Hepatocyte (in vitro differentiated cells): ENCODE results near the gene BOLA2. TPM values are rescaled to one million over a fixed set of nuclear protein-coding genes. Genes with fewer than 3 reads are reported as not detected.
"Not testable (repeated sequence)": the region's sequence is repeated elsewhere in the genome, so short reads cannot be mapped to it uniquely, and the experiment has no call there.

ENCODE experiments used
- DNase-seq: peaks from one replicate; pipeline ENCODE4 v3.0.0-alpha.2; 2016; ENCODE audit warnings: low spot score
- H2AFZ ChIP-seq: fragments of 200-600 bp; sonication (generic); 2 replicates; pipeline ENCODE4 v1.6.0; 2016; ENCODE audit warnings: antibody characterized with exemption, mild to moderate bottlenecking
- H3K27ac ChIP-seq: fragments of 200-600 bp; sonication (generic); 2 replicates; pipeline ENCODE4 v1.5.1; 2016; ENCODE audit warnings: mild to moderate bottlenecking
- H3K27me3 ChIP-seq: fragments of 200-600 bp; sonication (generic); 2 replicates; pipeline ENCODE4 v1.6.1; 2016
- H3K36me3 ChIP-seq: fragments of 200-600 bp; sonication (generic); replicated peaks from 2 replicates; pipeline ENCODE4 v1.5.1; 2016; ENCODE audit warnings: low read depth; ENCODE audit not compliant: insufficient read depth
- H3K4me1 ChIP-seq: fragments of 200-600 bp; sonication (generic); 2 replicates; pipeline ENCODE4 v1.5.1; 2016; ENCODE audit warnings: mild to moderate bottlenecking, moderate library complexity; ENCODE audit not compliant: insufficient read depth
- H3K4me2 ChIP-seq: fragments of 200-600 bp; sonication (generic); 2 replicates; pipeline ENCODE4 v1.6.0; 2016
- H3K4me3 ChIP-seq: fragments of 200-600 bp; sonication (generic); 2 replicates; pipeline ENCODE4 v1.5.1; 2016; ENCODE audit warnings: mild to moderate bottlenecking
- H3K79me2 ChIP-seq: fragments of 200-600 bp; sonication (generic); 2 replicates; pipeline ENCODE4 v1.6.0; 2017; ENCODE audit warnings: mild to moderate bottlenecking
- H3K9me2 ChIP-seq: fragments of 200-600 bp; sonication (generic); replicated peaks from 2 replicates; pipeline ENCODE4 v1.6.0; 2017; ENCODE audit warnings: mild to moderate bottlenecking; ENCODE audit not compliant: insufficient read depth
- H3K9me3 ChIP-seq: fragments of 200-600 bp; sonication (generic); 2 replicates; pipeline ENCODE4 v1.5.1; 2016; ENCODE audit warnings: low read depth, mild to moderate bottlenecking
- H4K20me1 ChIP-seq: fragments of 200-600 bp; sonication (generic); 2 replicates; pipeline ENCODE4 v1.6.0; 2016; ENCODE audit warnings: mild to moderate bottlenecking; ENCODE audit not compliant: insufficient read depth, poor library complexity, severe bottlenecking
- WGBS: methylation state at CpG from one replicate; pipeline ENCODE4 v1.1.6; 2016; ENCODE audit warnings: low lambda C conversion rate; ENCODE audit errors: missing lambda C conversion rate; 5-methylcytosine and 5-hydroxymethylcytosine counted together
- polyA plus RNA-seq: library from polyadenylated mRNA; unstranded; fragments of >200 nt; fragmentation: Nextera tagmentation; extraction: Ambion mirVana; gene quantifications from 2 replicates; pipeline ENCODE4 v1.2.1, GENCODE V29; 2016
- total RNA-seq: library from RNA; depleted of rRNA; stranded (reverse); fragments of >200 nt; gene quantifications from 2 replicates; pipeline ENCODE4 v1.2.3, GENCODE V29; 2014

BOLA2 gene
- total RNA-seq = 9.7 and 14.0 TPM in 2 replicates
- 10.4 and 12.9 TPM in 2 replicates for polyA plus RNA-seq

- WGBS = no CpG with 5 or more reads among the region's 33 CpGs
- H3K79me2 ChIP-seq, H3K4me1 ChIP-seq, H3K27ac ChIP-seq, H3K4me3 ChIP-seq, H3K36me3 ChIP-seq, H4K20me1 ChIP-seq, H2AFZ ChIP-seq, H3K9me3 ChIP-seq, H3K4me2 ChIP-seq, H3K9me2 ChIP-seq, DNase-seq, H3K27me3 ChIP-seq: not testable (repeated sequence)
Observed at GRCh38 chr16:29454269-29454668, at the start of gene BOLA2, which contains the start of gene SLX1B. TSS of gene BOLA2 (minus strand) at chr16:29454351. CDS start at chr16:29454253, 98 bp downstream. TSS of gene SLX1B (plus strand) at chr16:29454533.

- WGBS = 92% methylated on average over 9 of the region's 12 CpGs
- not testable (repeated sequence) for H3K4me2 ChIP-seq
Observed at GRCh38 chr16:29482276-29482675, 28.1 kb upstream of the BOLA2 start.

GRCh38 chr16:29472065-29472464, 17.9 kb upstream of the BOLA2 start:
- H3K4me1 ChIP-seq, DNase-seq, H3K79me2 ChIP-seq, H2AFZ ChIP-seq, H3K27ac ChIP-seq, H4K20me1 ChIP-seq, H3K4me2 ChIP-seq, H3K27me3 ChIP-seq, H3K4me3 ChIP-seq, H3K9me3 ChIP-seq, H3K36me3 ChIP-seq, H3K9me2 ChIP-seq: not testable (repeated sequence)
- no CpG with 5 or more reads among the region's 4 CpGs for WGBS

More at GRCh38 chr16:29482276-29482675, 28.1 kb upstream of the BOLA2 start:
- DNase-seq, H4K20me1 ChIP-seq, H3K9me3 ChIP-seq, H3K4me1 ChIP-seq, H3K36me3 ChIP-seq, H3K27ac ChIP-seq, H3K79me2 ChIP-seq, H3K27me3 ChIP-seq, H3K4me3 ChIP-seq, H2AFZ ChIP-seq, H3K9me2 ChIP-seq: not testable (repeated sequence)

GRCh38 chr16:29469660-29470059, 15.5 kb upstream of the BOLA2 start:
- H2AFZ ChIP-seq, H4K20me1 ChIP-seq, DNase-seq, H3K4me2 ChIP-seq, H3K27ac ChIP-seq, H3K9me3 ChIP-seq, H3K27me3 ChIP-seq, H3K36me3 ChIP-seq, H3K79me2 ChIP-seq, H3K9me2 ChIP-seq, H3K4me1 ChIP-seq, H3K4me3 ChIP-seq: not testable (repeated sequence)
- 50% methylated on average over 6 of the region's 6 CpGs for WGBS

- H2AFZ ChIP-seq, H3K9me2 ChIP-seq, H3K36me3 ChIP-seq, H4K20me1 ChIP-seq, H3K27ac ChIP-seq, H3K79me2 ChIP-seq, H3K4me1 ChIP-seq, H3K27me3 ChIP-seq, DNase-seq, H3K4me2 ChIP-seq, H3K9me3 ChIP-seq, H3K4me3 ChIP-seq: not testable (repeated sequence)
- no CpG with 5 or more reads among the region's 10 CpGs for WGBS
Observed at GRCh38 chr16:29467654-29468366, 13.7 kb upstream of the BOLA2 start.

GRCh38 chr16:29466904-29467303, 12.8 kb upstream of the BOLA2 start:
- not testable (repeated sequence) for H3K9me3 ChIP-seq, H3K4me1 ChIP-seq, H2AFZ ChIP-seq, H3K79me2 ChIP-seq, H3K27ac ChIP-seq, H3K36me3 ChIP-seq, H3K4me3 ChIP-seq, H3K27me3 ChIP-seq, H3K9me2 ChIP-seq, DNase-seq, H4K20me1 ChIP-seq, H3K4me2 ChIP-seq
- no CpG with 5 or more reads among the region's 33 CpGs for WGBS

GRCh38 chr16:29465985-29466824, 12.1 kb upstream of the BOLA2 start:
- H2AFZ ChIP-seq, H3K27me3 ChIP-seq, H3K27ac ChIP-seq, H3K79me2 ChIP-seq, H3K36me3 ChIP-seq, DNase-seq, H3K4me1 ChIP-seq, H3K4me2 ChIP-seq, H3K9me2 ChIP-seq, H4K20me1 ChIP-seq, H3K4me3 ChIP-seq, H3K9me3 ChIP-seq: not testable (repeated sequence)
- no CpG with 5 or more reads among the region's 57 CpGs for WGBS

GRCh38 chr16:29460647-29461030, 6.5 kb upstream of the BOLA2 start:
- no CpG with 5 or more reads among the region's 9 CpGs for WGBS

More at GRCh38 chr16:29460647-29461030, 6.5 kb upstream of the BOLA2 start:
- not testable (repeated sequence) for DNase-seq, H3K4me2 ChIP-seq, H3K27me3 ChIP-seq, H3K36me3 ChIP-seq, H3K9me3 ChIP-seq, H3K27ac ChIP-seq, H2AFZ ChIP-seq, H4K20me1 ChIP-seq, H3K79me2 ChIP-seq, H3K4me1 ChIP-seq, H3K4me3 ChIP-seq, H3K9me2 ChIP-seq
